ENCODE results near the gene PLEKHM3.

DNA sequence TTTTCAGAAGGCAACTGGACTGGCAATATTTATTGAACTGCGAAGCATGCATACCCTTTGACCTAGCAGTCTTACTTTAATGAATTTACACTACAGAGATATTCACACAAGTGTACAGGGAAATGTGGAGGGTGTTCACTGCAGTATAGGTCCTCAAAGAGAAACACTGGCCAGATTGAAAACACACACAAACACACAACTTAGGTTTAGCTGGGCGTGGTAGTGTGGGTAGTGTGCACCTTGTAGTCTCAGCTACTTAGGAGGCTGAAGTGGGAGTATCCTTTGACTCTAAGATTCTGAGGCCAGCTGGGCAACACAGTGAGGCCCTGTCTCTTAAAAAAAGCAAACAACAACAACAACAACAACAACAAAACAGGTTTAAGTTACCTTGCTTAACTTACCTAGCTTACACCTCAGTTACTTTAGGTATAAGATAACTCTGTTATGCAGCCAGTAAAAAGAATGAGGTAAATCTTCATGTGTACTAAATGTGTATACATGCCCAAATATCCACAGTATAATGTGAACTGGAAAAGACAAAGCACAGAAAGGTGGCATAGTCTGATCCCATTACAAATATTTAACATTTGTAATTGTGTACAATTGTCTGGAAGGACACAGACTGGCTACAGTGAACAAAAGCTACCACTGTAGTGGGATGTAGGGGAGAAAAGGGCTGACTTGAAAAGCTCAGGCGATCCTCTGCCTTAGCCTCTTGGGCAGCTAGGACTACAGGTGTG, 149.7 kb downstream of the PLEKHM3 start:
- TF ChIP-seq, protein P1, sequence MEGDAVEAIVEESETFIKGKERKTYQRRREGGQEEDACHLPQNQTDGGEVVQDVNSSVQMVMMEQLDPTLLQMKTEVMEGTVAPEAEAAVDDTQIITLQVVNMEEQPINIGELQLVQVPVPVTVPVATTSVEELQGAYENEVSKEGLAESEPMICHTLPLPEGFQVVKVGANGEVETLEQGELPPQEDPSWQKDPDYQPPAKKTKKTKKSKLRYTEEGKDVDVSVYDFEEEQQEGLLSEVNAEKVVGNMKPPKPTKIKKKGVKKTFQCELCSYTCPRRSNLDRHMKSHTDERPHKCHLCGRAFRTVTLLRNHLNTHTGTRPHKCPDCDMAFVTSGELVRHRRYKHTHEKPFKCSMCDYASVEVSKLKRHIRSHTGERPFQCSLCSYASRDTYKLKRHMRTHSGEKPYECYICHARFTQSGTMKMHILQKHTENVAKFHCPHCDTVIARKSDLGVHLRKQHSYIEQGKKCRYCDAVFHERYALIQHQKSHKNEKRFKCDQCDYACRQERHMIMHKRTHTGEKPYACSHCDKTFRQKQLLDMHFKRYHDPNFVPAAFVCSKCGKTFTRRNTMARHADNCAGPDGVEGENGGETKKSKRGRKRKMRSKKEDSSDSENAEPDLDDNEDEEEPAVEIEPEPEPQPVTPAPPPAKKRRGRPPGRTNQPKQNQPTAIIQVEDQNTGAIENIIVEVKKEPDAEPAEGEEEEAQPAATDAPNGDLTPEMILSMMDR (IDR thresholded peaks at IDR 0.05), result no peak
- TF ChIP-seq POLR2A (IDR thresholded peaks at IDR 0.05), result no peak
